ENCODE data around the gene ZSWIM5.

- TF ChIP-seq RXRA (IDR thresholded peaks at IDR 0.05; ENCODE audit: insufficient read depth, low read depth, low read length) (no peak), TCF12 (IDR thresholded peaks at IDR 0.05; ENCODE audit: low read depth, low read length) (no peak), SP2 (IDR thresholded peaks at IDR 0.05; ENCODE audit: low read length) (no peak), EZH2 (IDR thresholded peaks at IDR 0.05; ENCODE audit: low read depth, low read length, severe bottlenecking) (no peak), CREB1 (IDR thresholded peaks at IDR 0.05) (no peak), CTCF (IDR thresholded peaks at IDR 0.05; ENCODE audit: control extremely low read depth in 1 of 3, insufficient read depth in 1 of 3, low read depth in 1 of 3, low read length in 3 of 3) (no peak), POLR2A (IDR thresholded peaks at IDR 0.05; ENCODE audit: control extremely low read depth in 1 of 2, low read depth in 2 of 2, low read length in 2 of 2) (no peak), MAFK (IDR thresholded peaks at IDR 0.05; ENCODE audit: low read depth, low read length) (no peak), E2F6 (IDR thresholded peaks at IDR 0.05) (no peak), ATF3 (IDR thresholded peaks at IDR 0.05; ENCODE audit: insufficient read depth, low read depth, low read length) (no peak)
These were observed 38.3 kb upstream of the ZSWIM5 start for GRCh38 chr1:45244660-45245059.
